HG03159 (cell line): Measurements from ENCODE around the gene TSPEAR.

Experiments
- ATAC-seq: cut with Tn5 transposase; IDR thresholded peaks from one replicate; pipeline ENCODE4 v1.9.1; 2021; ENCODE audit warnings: mild to moderate bottlenecking, moderate library complexity; ENCODE audit not compliant: unreplicated experiment

The TSPEAR gene

GRCh38 chr21:44478801-44479167 is 232.6 kb downstream of the TSPEAR start:
- ATAC-seq = no peak

GRCh38 chr21:44478124-44478800 is 233.1 kb downstream of the TSPEAR start:
- no peak for ATAC-seq

- ATAC-seq = no peak
Measured at GRCh38 chr21:44477712-44478111, 233.7 kb downstream of the TSPEAR start.

- no peak for ATAC-seq
Measured at GRCh38 chr21:44477131-44477530, 234.2 kb downstream of the TSPEAR start.

- no peak for ATAC-seq
Measured at GRCh38 chr21:44475266-44475845, 236.0 kb downstream of the TSPEAR start.

- no peak for ATAC-seq
Measured at GRCh38 chr21:44473915-44474555, 237.3 kb downstream of the TSPEAR start.

- no peak for ATAC-seq
Measured at GRCh38 chr21:44471996-44472395, 239.4 kb downstream of the TSPEAR start.

GRCh38 chr21:44471341-44471740 is 240.0 kb downstream of the TSPEAR start:
- no peak for ATAC-seq

- no peak for ATAC-seq
Measured at GRCh38 chr21:44467859-44468195, 243.5 kb downstream of the TSPEAR start.

GRCh38 chr21:44466996-44467858 is 244.1 kb downstream of the TSPEAR start:
- ATAC-seq = no peak

GRCh38 chr21:44466351-44466954 is 244.9 kb downstream of the TSPEAR start:
- ATAC-seq = no peak

GRCh38 chr21:44464351-44464750 is 247.0 kb downstream of the TSPEAR start:
- no peak for ATAC-seq

- no peak for ATAC-seq
Measured at GRCh38 chr21:44463724-44464123, 247.6 kb downstream of the TSPEAR start.

- no peak for ATAC-seq
Measured at GRCh38 chr21:44462834-44463200, 248.6 kb downstream of the TSPEAR start.

- ATAC-seq = no peak
Measured at GRCh38 chr21:44462086-44462833, 249.1 kb downstream of the TSPEAR start.

- no peak for ATAC-seq
Measured at GRCh38 chr21:44461464-44462001, 249.8 kb downstream of the TSPEAR start.

GRCh38 chr21:44461005-44461404 is 250.4 kb downstream of the TSPEAR start:
- ATAC-seq = no peak

GRCh38 chr21:44460441-44460755 is 251.0 kb downstream of the TSPEAR start:
- ATAC-seq = no peak

GRCh38 chr21:44459712-44460440 is 251.5 kb downstream of the TSPEAR start:
- ATAC-seq = no peak
